ENCODE results near the gene RABGAP1L. TPM values are rescaled to one million over a fixed set of nuclear protein-coding genes. Genes with fewer than 3 reads are reported as not detected.
A peak's percentile ranks its signal among the peaks of the same experiment; 100 is the strongest.

Gene RABGAP1L
- total RNA-seq, 2 experiments from 2014 or later: 98.1 to 158 TPM

DNA sequence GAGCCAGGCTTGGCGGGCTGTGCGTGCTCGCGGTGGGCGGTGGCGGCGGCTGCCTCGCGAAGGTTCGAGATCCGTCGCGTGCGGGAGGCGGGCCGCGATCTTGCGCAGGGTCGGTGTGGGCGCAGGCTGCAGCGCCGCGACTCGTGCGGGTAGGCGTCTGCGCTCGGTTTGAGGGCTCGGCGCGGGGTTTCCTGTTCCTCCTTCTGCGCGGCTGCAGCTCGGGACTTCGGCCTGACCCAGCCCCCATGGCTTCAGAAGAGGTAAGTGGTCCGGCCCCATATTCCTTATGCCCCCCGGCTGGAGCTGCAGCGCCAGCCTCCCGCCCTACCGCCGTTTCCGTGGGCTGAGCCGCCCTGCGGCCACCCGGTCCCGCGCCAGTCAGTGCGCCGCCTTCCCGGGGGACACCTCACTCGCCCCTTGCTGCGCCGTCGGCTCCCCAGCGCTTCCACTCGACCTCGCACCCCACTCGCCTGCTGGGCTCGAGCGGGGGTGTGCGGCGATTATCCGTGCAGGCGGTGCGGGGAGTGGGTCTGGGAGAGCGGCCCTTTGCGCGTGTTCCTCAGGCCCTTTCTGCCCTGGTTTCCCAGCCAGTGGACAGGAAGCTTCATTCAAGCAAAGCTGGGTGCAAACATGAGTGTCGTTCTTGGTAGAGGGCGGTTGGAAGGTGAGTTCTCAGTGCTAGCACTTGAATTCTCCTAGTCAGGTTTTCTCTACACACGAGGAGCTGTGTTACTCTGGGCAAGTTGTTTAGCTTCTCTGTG is 840.8 kb downstream of the RABGAP1L start, which contains the start of gene CACYBP:
Gene CACYBP (plus strand): TSS at position 12 of the 761 bp plus-strand sequence. CDS start 234 bp downstream, at position 246.
- Histone ChIP-seq H3K4me2 (ENCODE audit: low read length) (peak within 1 kb of the TSS; percentile 85), H4K20me1 (ENCODE audit: insufficient read depth, low read length) (peaks cover 35% of the 10 kb centered on the region), H3K9me2 (ENCODE audit: insufficient read depth, low read length) (no peaks in the 10 kb centered on the region), H3K79me2 (ENCODE audit: insufficient read depth, low read depth, low read length) (peaks cover 73% of the 10 kb centered on the region), H3K9me3 (ENCODE audit: low read length) (peaks cover 17% of the 10 kb centered on the region; the same call in 1 of the 2 replicates), H3K27ac (ENCODE audit: low read depth, low read length, poor library complexity, severe bottlenecking) (peak within 1 kb of the TSS; percentile 92), H3K36me3 (ENCODE audit: insufficient read depth, low read length) (peaks cover 68% of the 10 kb centered on the region), H2AFZ (ENCODE audit: low read length) (peak within 1 kb of the TSS; percentile 86; the same call in 1 of the 2 replicates), H3K4me1 (ENCODE audit: insufficient read depth, low read length, poor library complexity, severe bottlenecking) (peaks cover 41% of the 10 kb centered on the region), H3K4me3 (ENCODE audit: low read depth, low read length, poor library complexity, severe bottlenecking) (peak within 1 kb of the TSS; percentile 95)
- DNase-seq (ENCODE audit: low spot score): peak; percentile 72
- no TSS peak for BruUV-seq (replicated peaks)
- TF ChIP-seq, protein P1, sequence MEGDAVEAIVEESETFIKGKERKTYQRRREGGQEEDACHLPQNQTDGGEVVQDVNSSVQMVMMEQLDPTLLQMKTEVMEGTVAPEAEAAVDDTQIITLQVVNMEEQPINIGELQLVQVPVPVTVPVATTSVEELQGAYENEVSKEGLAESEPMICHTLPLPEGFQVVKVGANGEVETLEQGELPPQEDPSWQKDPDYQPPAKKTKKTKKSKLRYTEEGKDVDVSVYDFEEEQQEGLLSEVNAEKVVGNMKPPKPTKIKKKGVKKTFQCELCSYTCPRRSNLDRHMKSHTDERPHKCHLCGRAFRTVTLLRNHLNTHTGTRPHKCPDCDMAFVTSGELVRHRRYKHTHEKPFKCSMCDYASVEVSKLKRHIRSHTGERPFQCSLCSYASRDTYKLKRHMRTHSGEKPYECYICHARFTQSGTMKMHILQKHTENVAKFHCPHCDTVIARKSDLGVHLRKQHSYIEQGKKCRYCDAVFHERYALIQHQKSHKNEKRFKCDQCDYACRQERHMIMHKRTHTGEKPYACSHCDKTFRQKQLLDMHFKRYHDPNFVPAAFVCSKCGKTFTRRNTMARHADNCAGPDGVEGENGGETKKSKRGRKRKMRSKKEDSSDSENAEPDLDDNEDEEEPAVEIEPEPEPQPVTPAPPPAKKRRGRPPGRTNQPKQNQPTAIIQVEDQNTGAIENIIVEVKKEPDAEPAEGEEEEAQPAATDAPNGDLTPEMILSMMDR (conservative IDR thresholded peaks at IDR 0.05; ENCODE audit: low read length): peak; percentile 22; the same call in 1 of the 2 replicates
- TF ChIP-seq EZH2phosphoT487 (IDR thresholded peaks at IDR 0.05; ENCODE audit: borderline replicate concordance, low read depth, low read length): no peak
- CTCF ChIA-PET (ENCODE audit: unreplicated experiment): no interaction called here
- POLR2A ChIA-PET: interaction anchor here (0.7 to 2.8 kb wide), 18 partner anchors 12 to 925 kb away, joined by 3 to 15 read pairs (median 3); partner anchors contain the start of gene MRPS14
- intact Hi-C loops (cut with micrococcal nuclease; ENCODE audit: unreplicated experiment): loop anchor here (1.0 to 5.0 kb wide), 6 partner anchors 23 to 1133 kb away; partner anchors contain the start of genes GAS5, MRPS14 and ZBTB37

DNA sequence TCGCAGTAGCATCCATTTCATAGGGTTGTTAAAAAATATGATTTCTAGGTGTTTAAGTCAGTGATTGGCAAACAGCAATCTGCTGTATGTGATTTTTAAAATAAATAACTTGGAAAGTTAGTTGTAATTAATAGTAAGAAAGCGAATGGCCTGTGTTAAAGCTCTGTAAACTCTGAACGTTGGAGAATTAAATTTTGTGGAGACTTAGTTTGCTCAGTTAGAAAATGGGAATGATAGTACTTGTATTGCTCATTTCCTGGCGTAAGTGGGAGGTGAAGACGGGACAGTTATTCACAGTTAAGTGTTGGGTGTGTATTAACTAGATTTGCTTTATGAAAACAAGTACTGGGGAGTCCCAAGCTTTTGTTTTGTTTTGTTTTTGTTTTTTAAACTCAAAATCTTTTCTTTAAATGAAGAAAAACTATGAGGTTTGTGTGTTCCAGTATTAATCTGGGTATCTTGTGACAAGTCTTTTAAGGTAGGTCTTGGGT is 841.4 kb downstream of the RABGAP1L start:
- peak overlapping the region; percentile 85 for H3K4me2 ChIP-seq (ENCODE audit: low read length)
- H3K27ac ChIP-seq (ENCODE audit: low read depth, low read length, poor library complexity, severe bottlenecking): peak overlapping the region; percentile 92
- H4K20me1 ChIP-seq (ENCODE audit: insufficient read depth, low read length): peaks cover 42% of the 10 kb centered on the region
- TSS peak; percentile 58 for BruUV-seq (replicated peaks)
- no peaks in the 10 kb centered on the region for H3K9me2 ChIP-seq (ENCODE audit: insufficient read depth, low read length)
- H2AFZ ChIP-seq (ENCODE audit: low read length): no peak overlapping the region
- peaks cover 68% of the 10 kb centered on the region for H3K36me3 ChIP-seq (ENCODE audit: insufficient read depth, low read length)
- CTCF ChIA-PET (ENCODE audit: unreplicated experiment): interaction anchor here (0.8 kb wide), 1 partner anchor 23 kb away, joined by 3 read pairs; the partner anchor contains the start of gene MRPS14
- peak overlapping the region; percentile 95 for H3K4me3 ChIP-seq (ENCODE audit: low read depth, low read length, poor library complexity, severe bottlenecking)
- TF ChIP-seq, protein P1 (conservative IDR thresholded peaks at IDR 0.05; ENCODE audit: low read length): no peak
- no peak for TF ChIP-seq EZH2phosphoT487 (IDR thresholded peaks at IDR 0.05; ENCODE audit: borderline replicate concordance, low read depth, low read length)
- intact Hi-C loops (cut with micrococcal nuclease; ENCODE audit: unreplicated experiment): loop anchor here (2.0 to 5.0 kb wide), 3 partner anchors 22 to 1133 kb away; partner anchors contain the start of genes GAS5, MRPS14 and ZBTB37
- peaks cover 41% of the 10 kb centered on the region for H3K4me1 ChIP-seq (ENCODE audit: insufficient read depth, low read length, poor library complexity, severe bottlenecking)
- H3K79me2 ChIP-seq (ENCODE audit: insufficient read depth, low read depth, low read length): peaks cover 80% of the 10 kb centered on the region
- peak; percentile 20 for DNase-seq (ENCODE audit: low spot score)
- POLR2A ChIA-PET: interaction anchor here (0.6 to 2.8 kb wide), 16 partner anchors 11 to 925 kb away, joined by 3 to 15 read pairs (median 3); partner anchors contain the start of gene MRPS14
- H3K9me3 ChIP-seq (ENCODE audit: low read length): peaks cover 14% of the 10 kb centered on the region; the same call in 1 of the 2 replicates

All from OCI-LY7 (cell line).